H4 (cell line): Measurements from ENCODE around the gene MRGPRD. TPM values are rescaled to one million over a fixed set of nuclear protein-coding genes. Genes with fewer than 3 reads are reported as not detected.

Experiments used
- DNase-seq: peaks from one replicate; pipeline ENCODE4 v3.0.0-alpha.2; 2015; ENCODE audit warnings: low spot score
- total RNA-seq: library from RNA; depleted of rRNA; stranded (reverse); fragments of >200 nt; shearing (Covaris generic); gene quantifications from 2 replicates; pipeline ENCODE4 v1.2.3, GENCODE V29; 2014; rRNA removed

Gene MRGPRD
- total RNA-seq, 1 experiment from 2014 or later: not detected

GRCh38 chr11:68931911-68932310 lies 48.9 kb downstream of the MRGPRD start:
- no peak for DNase-seq

DNA sequence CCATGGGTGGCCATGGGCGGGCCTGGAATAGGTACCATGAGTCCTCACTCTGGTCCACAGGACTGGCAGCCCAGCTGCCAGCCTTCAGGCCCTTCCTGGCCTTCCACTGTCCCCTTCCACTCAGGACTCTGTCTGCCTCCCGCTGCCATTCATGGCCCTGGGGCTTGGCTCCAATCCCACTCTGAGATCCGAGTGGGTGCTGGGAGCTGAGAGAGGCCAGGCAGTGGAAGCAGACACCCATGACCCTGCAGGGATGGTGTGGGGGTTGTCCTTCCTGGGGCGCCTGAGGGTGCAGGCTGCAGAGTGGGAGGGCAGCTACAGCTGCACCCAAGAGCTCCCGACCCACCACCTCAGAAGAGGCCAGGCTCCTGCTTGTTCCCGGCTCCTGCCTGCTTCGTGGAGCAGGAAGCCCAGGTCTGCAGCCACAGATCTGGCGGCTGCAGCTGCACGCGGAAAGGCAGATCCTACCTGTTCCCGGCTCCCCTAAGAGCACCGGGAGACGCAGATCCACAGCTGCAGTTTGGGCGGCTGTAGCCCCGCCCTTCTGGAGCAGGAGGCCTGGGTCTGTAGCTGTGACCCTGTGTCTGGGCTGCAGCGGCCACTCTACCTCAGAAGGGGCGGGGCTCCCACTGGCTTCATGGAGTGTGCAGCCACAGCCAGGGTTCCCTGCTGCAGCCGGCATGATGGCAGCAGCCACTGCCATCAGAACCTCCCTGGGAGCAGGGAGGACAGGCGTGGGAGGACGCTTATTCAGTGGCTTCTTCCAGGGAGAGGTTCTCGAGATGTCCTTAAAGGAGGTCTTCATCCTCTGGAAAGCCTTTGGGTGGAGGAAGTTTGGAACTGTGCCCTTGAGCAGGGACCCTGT lies 49.6 kb downstream of the MRGPRD start:
- DNase-seq: no peak

Other genes with a start within 250 kb of the MRGPRD start
- 0.76 and 4.5 TPM in 2 replicates for gene TESMIN, start 229.5 kb downstream of the MRGPRD start, total RNA-seq
- 21.3 and 21.8 TPM in 2 replicates for gene CPT1A, start 139.1 kb downstream of the MRGPRD start, total RNA-seq
- 110 and 148 TPM in 2 replicates for gene MRPL21, start 77.2 kb downstream of the MRGPRD start, total RNA-seq
- 3.3 and 5.3 TPM in 2 replicates for gene IGHMBP2, start 77.1 kb downstream of the MRGPRD start, total RNA-seq
- not detected in 2 replicates for gene MRGPRF, start 32.3 kb upstream of the MRGPRD start, total RNA-seq
- 6.2 and 7.4 TPM in 2 replicates for gene TPCN2, start 67.9 kb upstream of the MRGPRD start, total RNA-seq
- gene SMIM38, start 174.9 kb upstream of the MRGPRD start, total RNA-seq: not detected in 2 replicates